ENCODE results near the gene PFDN1. TPM values are rescaled to one million over a fixed set of nuclear protein-coding genes. Genes with fewer than 3 reads are reported as not detected.

PFDN1 gene
- total RNA-seq, 4 donors from 2014 or later: 42.7 to 102 (median 70.9) TPM

DNA sequence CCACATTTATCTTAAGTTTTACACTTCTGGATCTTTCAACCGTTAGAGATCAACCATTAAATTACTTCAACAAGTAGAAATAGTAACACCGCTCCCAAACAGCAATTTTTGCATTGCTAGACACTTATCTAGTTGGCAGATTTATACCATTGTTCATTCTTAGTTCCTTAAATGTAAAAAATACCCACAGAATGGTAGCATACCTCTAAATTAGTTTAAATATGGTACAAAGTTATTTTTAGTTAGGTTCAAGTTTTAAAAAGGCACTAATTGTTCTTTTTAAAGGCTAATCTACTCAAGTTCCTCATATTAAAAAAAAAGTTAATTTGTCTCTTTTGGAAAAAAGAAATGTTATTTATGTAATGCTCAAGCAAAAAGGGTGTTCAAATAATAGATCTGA lies 8.1 kb downstream of the PFDN1 start:
- Histone ChIP-seq H3K9me3 (no peaks in the 10 kb centered on the region), H3K36me3 (no peaks in the 10 kb centered on the region), H3K27me3 (no peaks in the 10 kb centered on the region), H3K4me1 (peaks cover 3 to 10% of the 10 kb centered on the region in 2 donors), H3K4me3 (no peak overlapping the region), H3K27ac (peak overlapping the region; percentile 75 to 81)
- DNase-seq: no peak
- TF ChIP-seq, protein P1, sequence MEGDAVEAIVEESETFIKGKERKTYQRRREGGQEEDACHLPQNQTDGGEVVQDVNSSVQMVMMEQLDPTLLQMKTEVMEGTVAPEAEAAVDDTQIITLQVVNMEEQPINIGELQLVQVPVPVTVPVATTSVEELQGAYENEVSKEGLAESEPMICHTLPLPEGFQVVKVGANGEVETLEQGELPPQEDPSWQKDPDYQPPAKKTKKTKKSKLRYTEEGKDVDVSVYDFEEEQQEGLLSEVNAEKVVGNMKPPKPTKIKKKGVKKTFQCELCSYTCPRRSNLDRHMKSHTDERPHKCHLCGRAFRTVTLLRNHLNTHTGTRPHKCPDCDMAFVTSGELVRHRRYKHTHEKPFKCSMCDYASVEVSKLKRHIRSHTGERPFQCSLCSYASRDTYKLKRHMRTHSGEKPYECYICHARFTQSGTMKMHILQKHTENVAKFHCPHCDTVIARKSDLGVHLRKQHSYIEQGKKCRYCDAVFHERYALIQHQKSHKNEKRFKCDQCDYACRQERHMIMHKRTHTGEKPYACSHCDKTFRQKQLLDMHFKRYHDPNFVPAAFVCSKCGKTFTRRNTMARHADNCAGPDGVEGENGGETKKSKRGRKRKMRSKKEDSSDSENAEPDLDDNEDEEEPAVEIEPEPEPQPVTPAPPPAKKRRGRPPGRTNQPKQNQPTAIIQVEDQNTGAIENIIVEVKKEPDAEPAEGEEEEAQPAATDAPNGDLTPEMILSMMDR (IDR thresholded peaks at IDR 0.05): no peak
- no peak for TF ChIP-seq POLR2A (IDR thresholded peaks at IDR 0.05)
- intact Hi-C loops (cut with DNase I; ENCODE audit: low total_unique reads): no loop called here

DNA sequence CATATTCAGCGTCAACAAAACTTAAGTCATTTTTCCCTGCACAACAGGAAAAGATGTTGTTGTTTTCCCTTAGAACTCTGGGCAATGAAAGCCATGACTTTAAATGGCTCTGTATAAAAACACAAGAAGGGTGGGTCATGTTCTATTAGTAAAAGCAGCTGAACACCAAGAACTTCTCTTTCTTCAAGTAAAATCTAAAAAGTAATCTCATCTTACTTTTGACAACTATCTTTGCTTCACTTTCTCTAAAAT lies 9.1 kb downstream of the PFDN1 start:
- Histone ChIP-seq H3K9me3 (no peaks in the 10 kb centered on the region), H3K4me3 (no peak overlapping the region), H3K36me3 (no peaks in the 10 kb centered on the region), H3K27ac (peak overlapping the region; percentile 75 to 81), H3K27me3 (no peaks in the 10 kb centered on the region), H3K4me1 (peaks cover 3 to 10% of the 10 kb centered on the region in 2 donors)
- intact Hi-C loops (cut with DNase I; ENCODE audit: low total_unique reads): no loop called here
- DNase-seq: no peak
- TF ChIP-seq POLR2A (IDR thresholded peaks at IDR 0.05): no peak
- TF ChIP-seq, protein P1 (IDR thresholded peaks at IDR 0.05): no peak

DNA sequence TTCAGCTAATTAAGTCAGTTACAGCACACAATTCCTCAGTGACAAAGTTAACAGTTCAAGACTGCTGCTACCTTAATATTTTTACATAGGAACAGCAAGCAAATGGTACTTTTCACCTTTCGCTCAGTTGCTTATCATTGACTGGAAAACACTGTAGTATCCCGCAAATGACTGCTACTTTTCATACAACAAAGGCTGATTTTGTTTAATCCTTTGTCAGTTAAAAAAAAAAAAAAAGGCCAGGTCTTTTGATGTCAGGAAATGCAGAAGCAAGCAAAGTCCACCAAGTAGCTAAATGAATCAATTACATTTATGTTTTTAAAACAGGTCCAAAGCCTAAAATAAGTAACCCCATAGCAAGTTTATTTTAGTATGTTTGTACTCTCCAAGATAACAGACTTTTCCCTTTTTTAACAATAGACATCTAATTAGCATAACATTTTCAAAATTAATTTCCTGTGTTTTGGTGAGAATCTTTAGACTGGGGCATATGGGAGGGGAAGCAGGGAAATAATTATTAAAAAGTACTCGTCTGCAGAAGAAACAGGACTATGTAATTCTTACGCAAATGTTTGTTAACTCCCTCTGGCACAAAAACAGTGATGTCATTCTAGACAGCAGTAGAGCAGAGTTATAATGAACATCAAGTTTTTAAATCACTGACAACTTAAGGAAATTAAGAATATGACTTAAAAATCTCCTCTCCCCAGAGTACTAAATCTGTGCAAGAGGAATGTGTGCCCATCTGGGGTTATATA lies 9.6 kb downstream of the PFDN1 start:
- Histone ChIP-seq H3K9me3 (no peaks in the 10 kb centered on the region), H3K36me3 (no peaks in the 10 kb centered on the region), H3K4me1 (peaks cover 3 to 10% of the 10 kb centered on the region in 2 donors), H3K27me3 (no peaks in the 10 kb centered on the region), H3K27ac (peak overlapping the region; percentile 75 to 81), H3K4me3 (no peak overlapping the region)
- no peak for DNase-seq
- intact Hi-C loops (cut with DNase I; ENCODE audit: low total_unique reads): no loop called here
- TF ChIP-seq POLR2A (IDR thresholded peaks at IDR 0.05): no peak
- TF ChIP-seq, protein P1 (IDR thresholded peaks at IDR 0.05): no peak

DNA sequence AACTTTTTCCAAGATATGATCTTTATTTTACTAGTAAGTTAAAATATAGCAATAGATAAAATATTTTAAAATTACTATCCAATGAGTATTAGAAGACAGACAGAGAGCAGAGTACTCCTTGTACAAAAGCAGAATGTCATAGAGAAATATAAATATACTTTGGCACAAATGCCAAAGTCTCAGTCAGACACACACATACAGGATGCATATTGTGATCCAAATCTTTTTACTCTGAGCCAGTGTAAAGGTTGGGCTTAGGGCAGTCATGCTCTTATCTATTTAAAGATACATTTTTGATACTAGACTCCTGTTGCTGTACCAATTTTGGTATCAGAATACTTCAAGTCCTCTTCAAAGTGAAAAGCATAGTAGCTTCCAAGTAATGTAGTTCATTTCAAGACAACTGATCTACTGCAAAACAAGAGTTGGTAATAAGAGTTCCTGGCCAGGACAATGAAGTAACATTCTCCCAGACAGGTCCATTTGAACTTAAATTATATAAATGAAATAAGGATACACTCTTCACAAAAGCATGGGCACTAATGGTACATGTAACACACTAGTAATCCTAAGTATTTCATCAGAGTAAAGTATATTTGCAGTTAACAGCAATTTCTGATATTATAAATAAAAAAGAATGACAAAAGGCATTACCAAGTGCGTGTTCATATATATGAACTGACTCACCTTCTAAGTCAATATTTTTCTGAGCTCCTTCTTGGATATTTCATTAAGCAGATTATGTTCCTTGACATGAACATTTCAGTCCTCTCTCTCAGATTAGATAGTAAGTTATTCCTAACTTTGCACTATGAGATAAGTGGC lies 10.5 kb downstream of the PFDN1 start:
- H3K4me1 ChIP-seq: peaks cover 3 to 10% of the 10 kb centered on the region in 2 donors
- no peak for DNase-seq
- H3K36me3 ChIP-seq: no peaks in the 10 kb centered on the region
- H3K9me3 ChIP-seq: no peaks in the 10 kb centered on the region
- TF ChIP-seq, protein P1 (IDR thresholded peaks at IDR 0.05): no peak
- TF ChIP-seq POLR2A (IDR thresholded peaks at IDR 0.05): no peak
- H3K27ac ChIP-seq: peak overlapping the region; percentile 75 to 81
- H3K4me3 ChIP-seq: no peak overlapping the region
- intact Hi-C loops (cut with DNase I; ENCODE audit: low total_unique reads): no loop called here
- no peaks in the 10 kb centered on the region for H3K27me3 ChIP-seq

Measured in uterus (tissue), 4 donors.